Myometrial cell (primary cell): ENCODE measurements around the gene TUBA3C. TPM values are rescaled to one million over a fixed set of nuclear protein-coding genes. Genes with fewer than 3 reads are reported as not detected.

Experiments used
- total RNA-seq: library from RNA; depleted of rRNA; stranded (reverse); fragments of >200 nt; gene quantifications from 2 replicates; pipeline ENCODE4 v1.2.3, GENCODE V29; 2015

Gene TUBA3C
- total RNA-seq: not detected in 2 replicates

GRCh38 chr13:19181621-19182485 is at the start of gene TUBA3C:
TSS of gene TUBA3C (minus strand) at chr13:19181824. CDS start at chr13:19181747, 77 bp downstream.

